Mucosa of descending colon (tissue), 3 donors: ENCODE data around the gene KCTD10. TPM values are rescaled to one million over a fixed set of nuclear protein-coding genes. Genes with fewer than 3 reads are reported as not detected.

Experiments used
- ATAC-seq: fragments of 200-7000 bp; cut with Tn5 transposase; one replicate; pipeline ENCODE4 v1.9.1; 2020; ENCODE audit warnings: mild to moderate bottlenecking, moderate library complexity
- DNase-seq, 3 donors: peaks; one replicate each; pipeline ENCODE4 v3.0.0-alpha.2; 2020
- H3K36me3 ChIP-seq: fragments of 200-600 bp; one replicate; pipeline ENCODE4 v1.8.0; 2021; ENCODE audit warnings: low read depth, mild to moderate bottlenecking
- H3K4me1 ChIP-seq: fragments of 200-600 bp; one replicate; pipeline ENCODE4 v1.8.0; 2021; ENCODE audit warnings: low read depth, mild to moderate bottlenecking
- H3K4me3 ChIP-seq: fragments of 200-600 bp; one replicate; pipeline ENCODE4 v1.8.0; 2021; ENCODE audit warnings: mild to moderate bottlenecking
- H3K9me3 ChIP-seq: fragments of 200-600 bp; one replicate; pipeline ENCODE4 v1.8.0; 2021; ENCODE audit warnings: mild to moderate bottlenecking
- CTCF ChIP-seq: fragments of 200-600 bp; IDR thresholded peaks from one replicate; pipeline ENCODE4 v1.8.0; 2022; ENCODE audit warnings: antibody characterized with exemption, mild to moderate bottlenecking
- intact Hi-C, 2 donors: fragments of 100-400 bp; cut with DNase I in 1 of 2; cut with micrococcal nuclease in 1 of 2; formaldehyde crosslinking; loops; one replicate each; pipeline versions ENCODE4 v1.11.0 to v1.11.1; 2022; cut with DNase I, micrococcal nuclease
- total RNA-seq, 3 donors: library from RNA; stranded (reverse); fragmentation: NEBNext Ultra II Directional in 2 of 3; extraction: Animal tissue kit (Norgen Biotek cat#: 25700) in 2 of 3; gene quantifications; one replicate each; pipeline versions ENCODE4 v1.2.1 to v1.2.4, GENCODE V29; 2021 to 2023
- donor health status: DM: no; HTN: no; CAD: no; lungs with moderate emphysema.
- donor health status: DM: no; HTN: no; CAD: no.
- donor health status: DM: no; HTN: yes; CAD: no.

Gene KCTD10
- total RNA-seq, 3 donors from 2014 or later, result 81.1 to 86.3 (median 86.0) TPM

- no peaks in the 10 kb centered on the region for H3K4me1 ChIP-seq
- no peak for DNase-seq
- H3K4me3 ChIP-seq, result no peak overlapping the region
- no peaks in the 10 kb centered on the region for H3K9me3 ChIP-seq
- H3K36me3 ChIP-seq, result no peaks in the 10 kb centered on the region
- intact Hi-C loops, result no loop called here
- no peak for TF ChIP-seq CTCF
- no peak for ATAC-seq
Observed at GRCh38 chr12:109439181-109439580, 37.9 kb downstream of the KCTD10 start.

- DNase-seq (no peak), ATAC-seq (no peak)
- no peak overlapping the region for H3K4me3 ChIP-seq
- no peaks in the 10 kb centered on the region for H3K9me3 ChIP-seq
- intact Hi-C loops, result no loop called here
- no peak for TF ChIP-seq CTCF
- H3K4me1 ChIP-seq, result peaks cover 3% of the 10 kb centered on the region
- no peaks in the 10 kb centered on the region for H3K36me3 ChIP-seq
Observed at GRCh38 chr12:109436188-109436560, 40.9 kb downstream of the KCTD10 start.

- no peaks in the 10 kb centered on the region for H3K9me3 ChIP-seq
- TF ChIP-seq CTCF, result no peak
- H3K36me3 ChIP-seq, result no peaks in the 10 kb centered on the region
- intact Hi-C loops, result no loop called here
- DNase-seq (no peak), ATAC-seq (no peak)
- H3K4me3 ChIP-seq, result no peak overlapping the region
- H3K4me1 ChIP-seq, result peaks cover 3% of the 10 kb centered on the region
Observed at GRCh38 chr12:109435428-109436187, 41.5 kb downstream of the KCTD10 start.

GRCh38 chr12:109434582-109434981 lies 42.5 kb downstream of the KCTD10 start:
- TF ChIP-seq CTCF, result no peak
- intact Hi-C loops, result loop anchor here in 1 of 2 donors (5.0 kb wide), 1 partner anchor 43 kb away; the partner anchor contains the start of genes KCTD10 and UBE3B
- no peak for DNase-seq
- H3K4me1 ChIP-seq, result peaks cover 3% of the 10 kb centered on the region
- ATAC-seq, result no peak
- H3K4me3 ChIP-seq, result no peak overlapping the region
- no peaks in the 10 kb centered on the region for H3K9me3 ChIP-seq
- no peaks in the 10 kb centered on the region for H3K36me3 ChIP-seq

- Histone ChIP-seq H3K4me3 (no peak overlapping the region), H3K9me3 (no peaks in the 10 kb centered on the region), H3K4me1 (peaks cover 3% of the 10 kb centered on the region), H3K36me3 (no peaks in the 10 kb centered on the region)
- no peak for TF ChIP-seq CTCF
- ATAC-seq (peak; percentile 47), DNase-seq (no peak)
- intact Hi-C loops, result loop anchor here in 1 of 2 donors (5.0 kb wide), 1 partner anchor 44 kb away; the partner anchor contains the start of genes KCTD10 and UBE3B
Observed at GRCh38 chr12:109433618-109434017, 43.5 kb downstream of the KCTD10 start.
